MM.1S (cell line): ENCODE measurements around the gene DDX1.

Experiments
- CTCF ChIP-seq: fragments of 300-600 bp; sonication (generic); IDR thresholded peaks from 2 replicates; pipeline ENCODE4 v1.5.1; 2016; ENCODE audit warnings: antibody characterized with exemption, low read length, mixed read lengths
- EZH2 ChIP-seq: fragments of 300-600 bp; sonication (generic); optimal IDR thresholded peaks from 2 replicates; pipeline ENCODE3; 2017; ENCODE audit warnings: low read depth, mild to moderate bottlenecking, antibody characterized with exemption, low read length, mixed read lengths
- EZH2phosphoT487 ChIP-seq: fragments of 300-600 bp; sonication (generic); IDR thresholded peaks from 2 replicates; pipeline ENCODE4 v1.6.1; 2018; ENCODE audit warnings: antibody characterized with exemption, low read length

- TF ChIP-seq CTCF (no peak), EZH2 (no peak), EZH2phosphoT487 (no peak)
Observed at GRCh38 chr2:15610430-15610952, 18.8 kb downstream of the DDX1 start.
